Thyroid gland (tissue), 4 donors: Measurements from ENCODE around the gene RAI1. TPM values are rescaled to one million over a fixed set of nuclear protein-coding genes. Genes with fewer than 3 reads are reported as not detected.
A peak's percentile ranks its signal among the peaks of the same experiment; 100 is the strongest.

Experiments used
- DNase-seq, 2 donors: peaks; one replicate each; pipeline ENCODE4 v3.0.0-alpha.2; 2019
- H3K27ac ChIP-seq, 3 donors: fragments of 200-600 bp; sonication (generic); 1 replicate in 2 of 3; 2 replicates in 1 of 3; pipeline ENCODE4 v1.5.1; 2016 to 2019; ENCODE audit warnings: mild to moderate bottlenecking in 1 of 3, moderate library complexity in 1 of 3
- H3K27me3 ChIP-seq: fragments of 200-600 bp; sonication (generic); one replicate; pipeline ENCODE4 v1.5.1; 2019
- H3K36me3 ChIP-seq, 2 donors: fragments of 200-600 bp; sonication (generic); one replicate each; pipeline ENCODE4 v1.5.1; 2016 to 2019
- H3K4me1 ChIP-seq, 2 donors: fragments of 200-600 bp; sonication (generic); one replicate each; pipeline ENCODE4 v1.5.1; 2017 to 2019
- H3K4me3 ChIP-seq, 3 donors: fragments of 200-600 bp; sonication (generic); replicated peaks in 1 of 3; 1 replicate in 2 of 3; 2 replicates in 1 of 3; pipeline ENCODE4 v1.5.1; 2016; ENCODE audit warnings: mild to moderate bottlenecking in 1 of 3
- H3K9me3 ChIP-seq: fragments of 200-600 bp; sonication (generic); one replicate; pipeline ENCODE4 v1.5.1; 2017
- POLR2A ChIP-seq, 2 donors: fragments of 450-650 bp; IDR thresholded peaks; one replicate each; pipeline ENCODE4 v1.6.1; 2017; ENCODE audit warnings: antibody characterized with exemption in 2 of 2, mild to moderate bottlenecking in 2 of 2, moderate library complexity in 1 of 2
- WGBS, 2 donors: methylation state at CpG; one replicate each; pipeline ENCODE4 v1.1.5; 2017; 5-methylcytosine and 5-hydroxymethylcytosine counted together
- intact Hi-C: fragments of 100-400 bp; cut with DNase I; formaldehyde crosslinking; loops from one replicate; pipeline ENCODE4 v1.15.1; 2023
- total RNA-seq, 4 donors: library from RNA; depleted of rRNA; stranded (reverse); fragments of >200 nt; gene quantifications; one replicate each; pipeline ENCODE4 v1.2.3, GENCODE V29; 2016
- TF ChIP-seq, protein P1 (sequence below), 6 experiments: fragments of 200-600 bp in 3 of 6; fragments of 450-650 bp in 3 of 6; sonication (generic) in 3 of 6; IDR thresholded peaks; one replicate each; pipeline ENCODE4 v1.5.1; 2016 to 2019; ENCODE audit warnings: antibody characterized with exemption in 6 of 6, mild to moderate bottlenecking in 2 of 6, inconsistent platforms in 1 of 6, moderate library complexity in 1 of 6

RAI1 gene
- total RNA-seq, 4 donors from 2014 or later = 19.1 to 52.3 (median 34.1) TPM

DNA sequence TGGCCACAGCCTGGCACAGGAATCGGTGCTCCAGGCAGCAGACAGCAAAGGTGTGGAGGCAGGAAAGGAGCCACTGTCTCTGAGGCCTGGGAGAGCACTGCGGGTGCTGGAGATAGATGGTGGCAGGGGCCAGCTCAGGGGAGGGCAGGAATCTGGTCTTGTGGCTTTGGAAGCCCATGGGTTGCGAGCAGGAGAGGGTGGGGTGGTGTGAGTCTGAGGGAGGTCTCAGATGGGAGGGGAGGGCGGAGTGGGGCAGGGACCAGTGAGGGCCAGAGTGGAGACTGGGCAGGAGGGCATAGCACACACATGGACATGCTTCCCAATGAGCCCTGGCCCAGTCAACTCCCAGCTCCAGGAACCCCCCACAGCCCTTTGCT is 85.5 kb downstream of the RAI1 start:
- Histone ChIP-seq H3K9me3 (no peaks in the 10 kb centered on the region), H3K36me3 (no peaks in the 10 kb centered on the region), H3K27me3 (no peaks in the 10 kb centered on the region), H3K4me1 (peaks cover 52 to 55% of the 10 kb centered on the region in 2 donors), H3K4me3 (no peak overlapping the region), H3K27ac (peak overlapping the region; percentile 73 to 86 (median 79))
- DNase-seq = no peak
- TF ChIP-seq, protein P1, sequence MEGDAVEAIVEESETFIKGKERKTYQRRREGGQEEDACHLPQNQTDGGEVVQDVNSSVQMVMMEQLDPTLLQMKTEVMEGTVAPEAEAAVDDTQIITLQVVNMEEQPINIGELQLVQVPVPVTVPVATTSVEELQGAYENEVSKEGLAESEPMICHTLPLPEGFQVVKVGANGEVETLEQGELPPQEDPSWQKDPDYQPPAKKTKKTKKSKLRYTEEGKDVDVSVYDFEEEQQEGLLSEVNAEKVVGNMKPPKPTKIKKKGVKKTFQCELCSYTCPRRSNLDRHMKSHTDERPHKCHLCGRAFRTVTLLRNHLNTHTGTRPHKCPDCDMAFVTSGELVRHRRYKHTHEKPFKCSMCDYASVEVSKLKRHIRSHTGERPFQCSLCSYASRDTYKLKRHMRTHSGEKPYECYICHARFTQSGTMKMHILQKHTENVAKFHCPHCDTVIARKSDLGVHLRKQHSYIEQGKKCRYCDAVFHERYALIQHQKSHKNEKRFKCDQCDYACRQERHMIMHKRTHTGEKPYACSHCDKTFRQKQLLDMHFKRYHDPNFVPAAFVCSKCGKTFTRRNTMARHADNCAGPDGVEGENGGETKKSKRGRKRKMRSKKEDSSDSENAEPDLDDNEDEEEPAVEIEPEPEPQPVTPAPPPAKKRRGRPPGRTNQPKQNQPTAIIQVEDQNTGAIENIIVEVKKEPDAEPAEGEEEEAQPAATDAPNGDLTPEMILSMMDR (IDR thresholded peaks at IDR 0.05) = no peak
- TF ChIP-seq POLR2A (IDR thresholded peaks at IDR 0.05) = no peak
- 82 to 86% methylated on average over 4 of the region's 4 CpGs for WGBS, 2 donors
- intact Hi-C loops = no loop called here

DNA sequence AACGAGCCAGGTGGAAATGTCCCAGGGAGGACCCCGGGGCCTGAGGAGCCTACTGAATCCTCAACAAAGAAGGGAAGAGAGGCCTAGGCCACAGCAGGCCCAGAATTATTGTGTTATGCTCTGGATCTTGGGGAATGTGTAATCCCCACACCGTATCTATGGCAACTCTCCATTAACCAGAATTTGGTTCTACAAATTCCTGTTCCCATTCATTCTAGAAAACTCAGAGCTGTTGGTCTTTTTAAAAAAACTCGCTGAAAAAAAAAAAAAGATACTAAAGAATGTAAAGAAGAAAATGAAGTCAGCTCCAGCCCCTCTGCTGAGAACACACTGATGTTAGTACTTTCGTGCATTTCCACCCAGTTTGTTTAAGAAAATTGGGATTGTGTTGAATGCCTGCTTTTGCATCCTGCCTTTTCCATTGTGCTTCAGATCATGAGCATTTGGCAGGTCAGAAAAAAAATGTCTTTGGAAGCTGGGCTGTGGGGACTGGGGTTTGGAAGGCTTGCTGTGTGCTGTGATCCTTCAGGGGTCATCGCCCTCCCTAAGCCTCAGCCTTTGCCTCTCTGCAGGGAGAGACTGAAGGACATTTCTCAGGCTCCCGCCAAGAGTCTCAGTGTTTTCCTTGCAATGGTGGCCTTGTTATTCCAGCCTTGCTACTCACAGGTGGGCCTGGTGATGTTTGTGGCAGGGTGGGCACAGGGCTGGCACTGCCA is 86.1 kb downstream of the RAI1 start:
- intact Hi-C loops = no loop called here
- peak; percentile 39 to 40 for DNase-seq
- 52 to 64% methylated on average over 7 of the region's 7 CpGs for WGBS, 2 donors
- Histone ChIP-seq H3K27ac (peak overlapping the region; percentile 73 to 86 (median 79)), H3K4me3 (no peak overlapping the region), H3K27me3 (no peaks in the 10 kb centered on the region), H3K9me3 (no peaks in the 10 kb centered on the region), H3K4me1 (peaks cover 52 to 55% of the 10 kb centered on the region in 2 donors), H3K36me3 (no peaks in the 10 kb centered on the region)
- no peak for TF ChIP-seq POLR2A (IDR thresholded peaks at IDR 0.05)
- TF ChIP-seq, protein P1 (IDR thresholded peaks at IDR 0.05) = no peak

DNA sequence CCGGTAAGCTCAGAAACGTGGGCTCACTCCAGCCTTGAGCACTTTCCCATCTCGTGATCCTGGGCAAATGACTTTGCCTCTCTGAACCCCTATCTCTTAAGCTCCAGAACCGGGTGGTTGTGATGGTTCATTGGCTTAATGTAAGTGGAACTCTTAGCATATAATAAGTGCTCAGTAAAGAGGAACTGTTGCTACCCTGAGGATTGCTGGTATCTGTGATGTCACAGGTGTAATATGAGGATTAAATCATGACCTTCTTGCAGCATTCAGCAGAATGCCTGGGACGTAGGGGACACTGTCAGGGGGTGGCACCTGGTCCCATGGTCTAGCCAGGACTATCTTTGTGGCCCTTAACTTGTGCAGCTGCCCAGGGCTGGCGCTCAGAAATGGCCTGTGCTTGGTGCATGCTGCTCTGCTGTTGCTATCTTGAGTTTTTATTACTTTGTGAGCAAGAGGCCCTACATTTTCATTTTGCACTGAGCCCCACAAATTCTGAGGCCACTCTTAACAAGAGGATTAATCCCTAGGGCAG is 86.7 kb downstream of the RAI1 start:
- H3K9me3 ChIP-seq = no peaks in the 10 kb centered on the region
- intact Hi-C loops = no loop called here
- H3K27me3 ChIP-seq = no peaks in the 10 kb centered on the region
- no peak for DNase-seq
- WGBS, 2 donors = 44 to 46% methylated on average over 6 of the region's 6 CpGs
- H3K4me1 ChIP-seq = peaks cover 52 to 55% of the 10 kb centered on the region in 2 donors
- H3K4me3 ChIP-seq = no peak overlapping the region
- no peaks in the 10 kb centered on the region for H3K36me3 ChIP-seq
- TF ChIP-seq POLR2A (IDR thresholded peaks at IDR 0.05) = no peak
- TF ChIP-seq, protein P1 (IDR thresholded peaks at IDR 0.05) = no peak
- peak overlapping the region; percentile 73 to 86 (median 79) for H3K27ac ChIP-seq

DNA sequence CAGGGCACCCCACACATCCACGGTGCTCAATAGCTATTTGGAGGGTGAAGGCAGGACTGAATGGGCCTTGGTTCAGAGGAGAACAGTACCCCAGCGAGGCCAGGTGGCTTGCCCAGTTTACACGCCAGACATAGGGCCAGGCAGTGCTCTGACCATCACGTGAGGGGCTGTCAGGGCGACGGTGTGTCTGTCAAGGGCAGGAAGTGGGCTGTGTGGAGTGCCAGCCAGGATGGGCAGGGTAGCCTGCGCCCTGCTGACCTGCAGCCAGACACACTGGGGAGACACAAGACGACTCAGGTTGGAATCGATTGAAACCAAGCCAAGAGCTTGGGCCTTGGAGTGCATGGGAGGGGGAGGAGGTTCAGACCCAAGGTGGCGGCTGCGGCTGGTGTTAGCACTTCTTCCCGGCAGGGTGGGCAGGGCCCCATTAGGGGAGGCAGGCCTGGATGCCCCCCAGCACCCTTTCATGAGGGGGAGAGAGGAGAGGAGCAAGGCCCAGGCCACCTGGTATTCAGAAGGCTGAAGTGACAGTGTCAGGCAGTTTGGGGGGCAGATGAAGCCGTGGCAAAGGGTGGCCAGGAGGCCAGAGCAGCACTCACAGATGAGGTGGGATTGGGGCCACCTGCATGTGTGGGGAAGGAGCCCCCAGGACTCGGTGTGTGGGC is 87.3 kb downstream of the RAI1 start:
- TF ChIP-seq, protein P1 (IDR thresholded peaks at IDR 0.05) = no peak
- TF ChIP-seq POLR2A (IDR thresholded peaks at IDR 0.05) = no peak
- Histone ChIP-seq H3K4me3 (no peak overlapping the region), H3K36me3 (no peaks in the 10 kb centered on the region), H3K4me1 (peaks cover 52 to 55% of the 10 kb centered on the region in 2 donors), H3K9me3 (no peaks in the 10 kb centered on the region), H3K27ac (peak overlapping the region; percentile 73 to 86 (median 79)), H3K27me3 (no peaks in the 10 kb centered on the region)
- intact Hi-C loops = no loop called here
- WGBS, 2 donors = 26 to 30% methylated on average over 13 to 14 of the region's 14 CpGs
- peak; percentile 93 to 95 for DNase-seq
